Forelimb muscle (tissue), 1 donor: ENCODE results near the gene SMARCAD1. TPM values are rescaled to one million over a fixed set of nuclear protein-coding genes. Genes with fewer than 3 reads are reported as not detected.

Experiments used
- polyA plus RNA-seq: library from polyadenylated mRNA; unstranded; fragments of 120-200 nt; gene quantifications from one replicate; pipeline ENCODE4 v1.2.1, GENCODE V29; 2013; ENCODE audit not compliant: insufficient read length

SMARCAD1 gene
- polyA plus RNA-seq, 1 donor: 31.2 TPM

Other genes with a start within 250 kb of the SMARCAD1 start
- gene HPGDS, start 135.0 kb downstream of the SMARCAD1 start, polyA plus RNA-seq: 5.5 TPM
- gene PDLIM5, start 244.1 kb downstream of the SMARCAD1 start, polyA plus RNA-seq: 303 TPM